ENCODE results near the gene DTNB. TPM values are rescaled to one million over a fixed set of nuclear protein-coding genes. Genes with fewer than 3 reads are reported as not detected.
A peak's percentile ranks its signal among the peaks of the same experiment; 100 is the strongest.

The DTNB gene
- total and polyA plus RNA-seq, 10 of the 15 experiments (the other 5 are each of a cell fraction or from before 2014, with no cell fraction given): 4.5 to 30.6 (median 11.9) TPM

DNA sequence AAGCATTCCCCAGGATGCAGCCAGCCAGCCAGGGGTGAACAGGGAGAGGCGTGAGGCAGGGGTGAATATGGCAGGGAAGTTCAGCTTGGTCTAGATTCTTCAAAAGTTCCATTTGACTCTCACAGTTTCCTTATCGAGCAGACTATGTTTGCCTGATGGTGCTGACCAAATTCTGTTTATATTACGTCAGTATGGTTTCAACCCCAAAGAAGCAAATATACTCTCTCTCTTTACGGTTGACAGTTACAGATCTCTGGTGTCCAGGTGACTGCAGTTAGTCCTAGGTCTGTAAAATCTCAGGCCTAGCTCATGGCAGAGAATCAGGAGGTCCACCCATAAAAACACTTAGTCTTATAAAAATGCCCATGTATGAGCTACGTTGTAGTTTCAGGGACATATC is 293.4 kb downstream of the DTNB start (continued):
- TF ChIP-seq, protein P1, sequence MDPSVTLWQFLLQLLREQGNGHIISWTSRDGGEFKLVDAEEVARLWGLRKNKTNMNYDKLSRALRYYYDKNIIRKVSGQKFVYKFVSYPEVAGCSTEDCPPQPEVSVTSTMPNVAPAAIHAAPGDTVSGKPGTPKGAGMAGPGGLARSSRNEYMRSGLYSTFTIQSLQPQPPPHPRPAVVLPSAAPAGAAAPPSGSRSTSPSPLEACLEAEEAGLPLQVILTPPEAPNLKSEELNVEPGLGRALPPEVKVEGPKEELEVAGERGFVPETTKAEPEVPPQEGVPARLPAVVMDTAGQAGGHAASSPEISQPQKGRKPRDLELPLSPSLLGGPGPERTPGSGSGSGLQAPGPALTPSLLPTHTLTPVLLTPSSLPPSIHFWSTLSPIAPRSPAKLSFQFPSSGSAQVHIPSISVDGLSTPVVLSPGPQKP (IDR thresholded peaks at IDR 0.05; ENCODE audit: low read depth, low read length): no peak
- no peak for TF ChIP-seq MTA3 (IDR thresholded peaks at IDR 0.05; ENCODE audit: borderline replicate concordance, low read length)
- TF ChIP-seq, protein P2, sequence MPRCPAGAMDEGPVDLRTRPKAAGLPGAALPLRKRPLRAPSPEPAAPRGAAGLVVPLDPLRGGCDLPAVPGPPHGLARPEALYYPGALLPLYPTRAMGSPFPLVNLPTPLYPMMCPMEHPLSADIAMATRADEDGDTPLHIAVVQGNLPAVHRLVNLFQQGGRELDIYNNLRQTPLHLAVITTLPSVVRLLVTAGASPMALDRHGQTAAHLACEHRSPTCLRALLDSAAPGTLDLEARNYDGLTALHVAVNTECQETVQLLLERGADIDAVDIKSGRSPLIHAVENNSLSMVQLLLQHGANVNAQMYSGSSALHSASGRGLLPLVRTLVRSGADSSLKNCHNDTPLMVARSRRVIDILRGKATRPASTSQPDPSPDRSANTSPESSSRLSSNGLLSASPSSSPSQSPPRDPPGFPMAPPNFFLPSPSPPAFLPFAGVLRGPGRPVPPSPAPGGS (IDR thresholded peaks at IDR 0.05; ENCODE audit: borderline replicate concordance, insufficient read depth, low read depth, low read length, poor library complexity, severe bottlenecking): peak; percentile 42
- peak; percentile 77 for TF ChIP-seq ATF7 (IDR thresholded peaks at IDR 0.05; ENCODE audit: low read depth)
- no peak for TF ChIP-seq RB1 (IDR thresholded peaks at IDR 0.05; ENCODE audit: borderline replicate concordance)
- TF ChIP-seq, protein P3, sequence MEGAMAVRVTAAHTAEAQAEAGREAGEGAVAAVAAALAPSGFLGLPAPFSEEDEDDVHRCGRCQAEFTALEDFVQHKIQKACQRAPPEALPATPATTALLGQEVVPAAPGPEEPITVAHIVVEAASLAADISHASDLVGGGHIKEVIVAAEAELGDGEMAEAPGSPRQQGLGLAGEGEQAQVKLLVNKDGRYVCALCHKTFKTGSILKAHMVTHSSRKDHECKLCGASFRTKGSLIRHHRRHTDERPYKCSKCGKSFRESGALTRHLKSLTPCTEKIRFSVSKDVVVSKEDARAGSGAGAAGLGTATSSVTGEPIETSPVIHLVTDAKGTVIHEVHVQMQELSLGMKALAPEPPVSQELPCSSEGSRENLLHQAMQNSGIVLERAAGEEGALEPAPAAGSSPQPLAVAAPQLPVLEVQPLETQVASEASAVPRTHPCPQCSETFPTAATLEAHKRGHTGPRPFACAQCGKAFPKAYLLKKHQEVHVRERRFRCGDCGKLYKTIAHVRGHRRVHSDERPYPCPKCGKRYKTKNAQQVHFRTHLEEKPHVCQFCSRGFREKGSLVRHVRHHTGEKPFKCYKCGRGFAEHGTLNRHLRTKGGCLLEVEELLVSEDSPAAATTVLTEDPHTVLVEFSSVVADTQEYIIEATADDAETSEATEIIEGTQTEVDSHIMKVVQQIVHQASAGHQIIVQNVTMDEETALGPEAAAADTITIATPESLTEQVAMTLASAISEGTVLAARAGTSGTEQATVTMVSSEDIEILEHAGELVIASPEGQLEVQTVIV (IDR thresholded peaks at IDR 0.05; ENCODE audit: borderline replicate concordance, partially characterized antibody): peak; percentile 44
- TF ChIP-seq EP300 (IDR thresholded peaks at IDR 0.05; ENCODE audit: borderline replicate concordance in 1 of 2, control insufficient read depth in 1 of 2, low read depth in 2 of 2, low read length in 2 of 2): peak in 1 of 2 experiments; percentile 40; a peak in 1 of 4 replicates
- 0 out of 2 replicates have a peak, but pooled peaks have one; percentile 9 for TF ChIP-seq RAD21 (IDR thresholded peaks at IDR 0.05; ENCODE audit: insufficient read depth, low read depth, low read length)
- TF ChIP-seq NFYA (IDR thresholded peaks at IDR 0.05; ENCODE audit: borderline replicate concordance, low read depth, low read length): no peak

Data from GM12878 (cell line).